Lung microvascular endothelial cell (primary cell): ENCODE results near the gene BAZ2A. TPM values are rescaled to one million over a fixed set of nuclear protein-coding genes. Genes with fewer than 3 reads are reported as not detected.
A peak's percentile ranks its signal among the peaks of the same experiment; 100 is the strongest.

Source experiments
- DNase-seq, 2 donors: peaks; one replicate each; pipeline versions ENCODE4 v3.0.0 to v3.0.0-alpha.2; 2010; ENCODE audit warnings: low read depth in 2 of 2
- total RNA-seq: library from RNA; depleted of rRNA; stranded (reverse); fragments of >200 nt; gene quantifications from 2 replicates; pipeline ENCODE4 v1.2.1, GENCODE V29; 2014

Gene BAZ2A
- total RNA-seq, 1 donor from 2014 or later: 22.6 TPM

GRCh38 chr12:56635806-56636674, 5.9 kb upstream of the BAZ2A start:
- DNase-seq: peak; percentile 86 to 88

GRCh38 chr12:56634837-56635791, 5.0 kb upstream of the BAZ2A start:
- DNase-seq: peak; percentile 43 to 79

GRCh38 chr12:56634242-56634836, 4.2 kb upstream of the BAZ2A start:
- DNase-seq: peak; percentile 12 to 24

GRCh38 chr12:56633468-56634241, 3.5 kb upstream of the BAZ2A start:
- DNase-seq: no peak

- DNase-seq: no peak
Measured at GRCh38 chr12:56632701-56633467, 2.8 kb upstream of the BAZ2A start.

- DNase-seq: peak; percentile 58 to 60
Measured at GRCh38 chr12:56631790-56632700, 1.9 kb upstream of the BAZ2A start.

GRCh38 chr12:56629459-56630179, 507 bp downstream of the BAZ2A start:
- peak; percentile 20 to 34 for DNase-seq

GRCh38 chr12:56628671-56629458, 1.3 kb downstream of the BAZ2A start:
- peak; percentile 82 to 91 for DNase-seq

- DNase-seq: no peak
Measured at GRCh38 chr12:56626701-56627100, 3.4 kb downstream of the BAZ2A start.

- no peak for DNase-seq
Measured at GRCh38 chr12:56622535-56622934, 7.6 kb downstream of the BAZ2A start.

- no peak for DNase-seq
Measured at GRCh38 chr12:56616925-56617324, 13.2 kb downstream of the BAZ2A start.

- DNase-seq: no peak
Measured at GRCh38 chr12:56616244-56616643, 13.9 kb downstream of the BAZ2A start.

- no peak for DNase-seq
Measured at GRCh38 chr12:56614627-56615026, 15.5 kb downstream of the BAZ2A start.

GRCh38 chr12:56604355-56604754, 25.8 kb downstream of the BAZ2A start:
- no peak for DNase-seq

- DNase-seq: no peak
Measured at GRCh38 chr12:56602239-56602638, 27.9 kb downstream of the BAZ2A start.

- peak; percentile 39 to 50 for DNase-seq
Measured at GRCh38 chr12:56601503-56601902, 28.6 kb downstream of the BAZ2A start.

GRCh38 chr12:56600753-56601152, 29.4 kb downstream of the BAZ2A start:
- DNase-seq: no peak

GRCh38 chr12:56599797-56600196, 30.3 kb downstream of the BAZ2A start:
- no peak for DNase-seq
